ENCODE measurements around the gene KCNN1. TPM values are rescaled to one million over a fixed set of nuclear protein-coding genes. Genes with fewer than 3 reads are reported as not detected.

Gene KCNN1
- total RNA-seq, 1 donor from 2014 or later: 0.38 TPM

DNA sequence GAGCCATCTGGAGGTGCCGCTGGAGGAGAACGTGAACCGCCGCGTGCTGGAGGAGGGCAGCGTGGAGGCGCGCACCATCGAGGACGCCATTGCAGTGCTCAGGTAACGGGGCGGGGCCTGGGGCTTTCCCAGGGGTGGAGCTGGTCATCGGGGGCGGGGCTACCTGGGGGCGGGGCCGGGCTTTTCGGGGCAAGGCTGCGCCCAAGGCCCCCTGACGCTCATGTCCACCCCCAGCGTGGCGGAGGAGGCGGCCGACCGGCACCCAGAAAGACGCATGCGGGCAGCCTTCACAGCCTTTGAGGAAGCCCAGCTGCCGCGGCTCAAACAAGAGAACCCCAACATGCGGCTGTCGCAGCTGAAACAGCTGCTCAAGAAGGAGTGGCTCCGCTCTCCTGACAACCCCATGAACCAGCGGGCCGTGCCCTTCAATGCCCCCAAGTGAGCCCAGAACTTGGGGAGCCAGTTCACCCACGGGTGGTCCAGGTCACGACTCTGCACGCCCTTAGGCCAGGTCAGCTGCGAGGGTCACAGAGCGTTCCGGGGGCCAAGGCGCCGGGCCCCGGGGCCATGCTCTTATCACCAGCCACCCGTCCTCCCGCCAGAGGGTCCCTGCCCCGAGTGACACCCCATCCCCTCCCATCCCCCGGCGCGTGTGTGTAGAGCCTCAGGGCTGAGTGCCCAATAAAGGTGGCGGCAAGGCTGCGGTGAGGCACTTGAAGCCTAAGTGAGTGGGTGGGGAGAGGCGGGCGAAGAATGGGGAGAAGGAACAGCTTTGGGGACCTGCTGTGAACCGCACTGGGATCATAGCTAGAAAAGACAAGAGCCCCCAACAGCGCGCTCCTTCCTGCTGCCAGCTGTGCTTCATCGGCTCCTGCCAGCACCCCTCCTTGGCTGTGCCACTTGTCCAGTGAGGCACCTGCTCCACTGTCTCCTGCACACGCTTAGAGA, 23.4 kb upstream of the KCNN1 start:
- DNase-seq: peak; percentile 17
- Histone ChIP-seq H3K4me1 (peaks cover 12% of the 10 kb centered on the region), H3K27me3 (ENCODE audit: low read depth) (peaks cover 1% of the 10 kb centered on the region), H3K4me3 (no peak overlapping the region), H3K9me3 (replicated peaks) (no peaks in the 10 kb centered on the region), H3K36me3 (peaks cover 27% of the 10 kb centered on the region), H3K27ac (replicated peaks) (no peak overlapping the region)
- TF ChIP-seq, protein P1, sequence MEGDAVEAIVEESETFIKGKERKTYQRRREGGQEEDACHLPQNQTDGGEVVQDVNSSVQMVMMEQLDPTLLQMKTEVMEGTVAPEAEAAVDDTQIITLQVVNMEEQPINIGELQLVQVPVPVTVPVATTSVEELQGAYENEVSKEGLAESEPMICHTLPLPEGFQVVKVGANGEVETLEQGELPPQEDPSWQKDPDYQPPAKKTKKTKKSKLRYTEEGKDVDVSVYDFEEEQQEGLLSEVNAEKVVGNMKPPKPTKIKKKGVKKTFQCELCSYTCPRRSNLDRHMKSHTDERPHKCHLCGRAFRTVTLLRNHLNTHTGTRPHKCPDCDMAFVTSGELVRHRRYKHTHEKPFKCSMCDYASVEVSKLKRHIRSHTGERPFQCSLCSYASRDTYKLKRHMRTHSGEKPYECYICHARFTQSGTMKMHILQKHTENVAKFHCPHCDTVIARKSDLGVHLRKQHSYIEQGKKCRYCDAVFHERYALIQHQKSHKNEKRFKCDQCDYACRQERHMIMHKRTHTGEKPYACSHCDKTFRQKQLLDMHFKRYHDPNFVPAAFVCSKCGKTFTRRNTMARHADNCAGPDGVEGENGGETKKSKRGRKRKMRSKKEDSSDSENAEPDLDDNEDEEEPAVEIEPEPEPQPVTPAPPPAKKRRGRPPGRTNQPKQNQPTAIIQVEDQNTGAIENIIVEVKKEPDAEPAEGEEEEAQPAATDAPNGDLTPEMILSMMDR (IDR thresholded peaks at IDR 0.05; ENCODE audit: borderline replicate concordance): no peak
- intact Hi-C loops (cut with micrococcal nuclease): no loop called here

DNA sequence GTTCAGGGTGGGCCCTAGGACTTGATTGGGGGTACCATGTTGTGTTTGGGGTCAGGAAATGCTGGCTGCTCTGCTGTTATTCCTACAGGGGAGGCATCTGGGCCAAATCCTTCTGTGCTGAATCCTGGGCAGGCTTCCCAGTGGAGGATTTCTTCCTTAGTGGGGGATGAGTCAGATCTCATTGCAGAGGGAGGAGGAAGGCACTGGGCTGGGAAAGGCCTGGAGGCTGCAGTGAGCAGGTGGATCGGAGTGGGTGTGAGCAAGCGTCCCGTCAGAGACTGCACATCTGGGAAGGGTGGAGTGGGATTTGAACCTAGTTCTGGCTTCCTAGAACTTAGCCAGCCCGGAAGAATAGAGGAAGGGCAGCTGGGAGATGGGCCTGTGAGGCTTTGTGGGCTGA, 22.6 kb upstream of the KCNN1 start:
- intact Hi-C loops (cut with micrococcal nuclease): no loop called here

DNA sequence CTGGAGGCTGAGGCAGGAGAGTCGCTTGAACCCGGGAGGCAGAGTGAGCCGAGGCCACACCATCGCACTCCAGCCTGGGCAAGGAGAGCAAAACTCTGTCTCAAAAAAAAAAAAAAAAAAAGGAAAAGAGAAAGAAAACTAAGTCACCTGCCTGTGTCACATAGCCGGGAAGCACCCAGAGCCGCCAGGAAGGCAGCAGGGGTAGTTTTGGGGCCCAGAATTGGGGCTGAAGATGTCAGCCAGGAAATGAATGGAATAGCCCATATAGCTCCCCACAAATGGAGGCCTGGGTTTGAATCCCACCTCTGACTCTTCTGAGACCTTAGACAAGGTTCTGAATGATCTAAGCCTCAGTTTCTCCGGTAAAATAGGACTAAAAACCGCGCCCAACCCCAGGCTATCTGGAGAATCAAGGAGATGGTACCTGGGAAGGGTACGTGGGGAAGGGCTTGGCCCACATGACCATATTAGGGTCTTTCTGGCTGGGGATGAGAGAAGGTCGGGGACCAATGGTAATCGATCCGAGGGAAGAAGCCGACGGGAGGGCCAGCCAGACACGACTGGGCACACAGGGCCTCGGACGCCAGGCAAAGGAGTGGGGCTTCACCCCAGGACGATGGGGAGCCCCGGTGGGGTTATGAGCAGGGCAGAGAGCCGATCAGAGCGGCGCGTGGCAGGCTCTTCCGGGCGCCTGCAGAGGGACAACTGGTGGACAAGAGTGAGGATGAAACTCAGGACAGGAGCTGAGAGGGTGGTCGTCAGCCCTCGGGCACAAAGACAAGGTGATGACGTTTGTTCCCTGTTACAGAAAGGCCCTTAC, 19.7 kb upstream of the KCNN1 start:
- peak overlapping the region; percentile 34 for H3K27ac ChIP-seq (replicated peaks)
- TF ChIP-seq, protein P1 (IDR thresholded peaks at IDR 0.05; ENCODE audit: borderline replicate concordance): peak; percentile 30
- H3K4me1 ChIP-seq: peaks cover 48% of the 10 kb centered on the region
- no peaks in the 10 kb centered on the region for H3K9me3 ChIP-seq (replicated peaks)
- peak overlapping the region; percentile 89 for H3K4me3 ChIP-seq
- intact Hi-C loops (cut with micrococcal nuclease): no loop called here
- DNase-seq: no peak
- peaks cover 17% of the 10 kb centered on the region for H3K36me3 ChIP-seq
- peaks cover 37% of the 10 kb centered on the region for H3K27me3 ChIP-seq (ENCODE audit: low read depth)

More for the DNA sequence above, 22.6 kb upstream of the KCNN1 start:
- DNase-seq: no peak
- Histone ChIP-seq H3K4me3 (no peak overlapping the region), H3K9me3 (replicated peaks) (no peaks in the 10 kb centered on the region), H3K27ac (replicated peaks) (no peak overlapping the region), H3K27me3 (ENCODE audit: low read depth) (peaks cover 9% of the 10 kb centered on the region), H3K4me1 (peaks cover 20% of the 10 kb centered on the region), H3K36me3 (peaks cover 23% of the 10 kb centered on the region)
- TF ChIP-seq, protein P1 (IDR thresholded peaks at IDR 0.05; ENCODE audit: borderline replicate concordance): no peak

DNA sequence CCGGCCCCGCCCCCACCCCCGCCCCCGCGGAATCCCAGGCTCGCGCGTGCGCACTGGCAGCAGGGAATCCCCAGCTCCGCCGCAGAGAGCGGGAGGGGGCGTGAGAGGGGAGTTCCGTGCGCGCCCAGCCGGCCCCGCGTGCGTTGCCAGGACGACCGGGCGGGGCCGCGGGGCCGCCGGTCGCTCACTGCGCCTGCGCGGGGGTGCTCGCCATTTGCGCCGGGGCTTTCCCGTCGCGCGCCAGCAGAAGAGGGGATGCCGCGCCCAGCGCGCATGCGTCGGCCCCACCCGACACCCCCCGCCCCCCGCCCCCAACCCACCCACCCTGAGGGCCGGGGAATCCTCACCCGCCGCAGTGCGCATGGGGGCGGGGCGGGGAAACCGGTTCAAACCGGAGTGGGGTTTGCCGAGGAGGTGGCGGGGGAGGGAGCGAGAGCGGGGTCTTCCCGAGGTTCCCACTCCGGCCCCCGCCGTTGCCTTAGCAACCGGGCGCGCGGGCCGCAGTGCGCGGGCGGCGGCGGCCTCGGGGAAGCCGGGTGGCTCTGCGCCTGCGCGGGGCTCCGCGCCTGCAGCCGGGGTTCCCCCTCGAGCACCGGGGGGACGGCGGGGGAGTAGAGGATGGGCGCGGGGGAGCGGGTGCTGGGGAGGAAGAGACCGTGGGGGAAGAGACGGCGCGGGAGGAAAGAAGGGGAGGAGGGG, 18.9 kb upstream of the KCNN1 start:
- H3K27ac ChIP-seq (replicated peaks): peak overlapping the region; percentile 50
- peaks cover 10% of the 10 kb centered on the region for H3K36me3 ChIP-seq
- DNase-seq: peak; percentile 91
- H3K27me3 ChIP-seq (ENCODE audit: low read depth): peaks cover 45% of the 10 kb centered on the region
- peak overlapping the region; percentile 89 for H3K4me3 ChIP-seq
- peaks cover 56% of the 10 kb centered on the region for H3K4me1 ChIP-seq
- TF ChIP-seq, protein P1 (IDR thresholded peaks at IDR 0.05; ENCODE audit: borderline replicate concordance): no peak
- H3K9me3 ChIP-seq (replicated peaks): no peaks in the 10 kb centered on the region
- intact Hi-C loops (cut with micrococcal nuclease): no loop called here

DNA sequence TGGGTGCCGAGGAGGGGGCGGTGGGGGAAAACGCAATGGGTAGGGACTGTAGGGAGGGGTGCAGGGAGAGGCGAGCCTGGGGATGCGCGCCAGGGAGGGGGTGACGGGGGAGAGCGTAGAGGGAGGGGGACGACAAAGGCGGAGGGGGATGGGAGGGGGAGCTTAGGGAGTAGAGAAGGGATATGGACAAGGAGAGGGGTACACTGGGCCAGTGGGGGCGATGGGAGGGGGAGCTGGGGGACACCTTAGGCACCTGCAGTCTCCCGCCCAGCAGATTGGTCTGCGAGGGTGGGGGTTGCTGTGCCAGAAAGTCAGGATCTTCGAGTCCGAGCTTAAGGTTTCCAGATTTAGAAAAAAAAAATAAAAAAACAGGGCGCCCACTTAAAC, 18.4 kb upstream of the KCNN1 start:
- TF ChIP-seq, protein P1 (IDR thresholded peaks at IDR 0.05; ENCODE audit: borderline replicate concordance): no peak
- Histone ChIP-seq H3K27ac (replicated peaks) (no peak overlapping the region), H3K9me3 (replicated peaks) (no peaks in the 10 kb centered on the region), H3K27me3 (ENCODE audit: low read depth) (peaks cover 51% of the 10 kb centered on the region), H3K4me3 (peak overlapping the region; percentile 89), H3K4me1 (peaks cover 58% of the 10 kb centered on the region), H3K36me3 (peaks cover 7% of the 10 kb centered on the region)
- DNase-seq: no peak
- intact Hi-C loops (cut with micrococcal nuclease): no loop called here

Measured in left ventricle myocardium inferior (tissue), 1 donor.